Astrocyte of the cerebellum (primary cell): ENCODE data around the gene CNTNAP2.

Source experiments
- DNase-seq: peaks from one replicate; pipeline ENCODE4 v3.0.0-alpha.2; 2011; ENCODE audit warnings: low read depth
- H3K4me3 ChIP-seq: 2 replicates; pipeline ENCODE4 v1.5.1; 2011; ENCODE audit warnings: mild to moderate bottlenecking, low read depth, low read length, moderate library complexity
- in situ Hi-C: cut with HindIII; loops from 2 replicates; pipeline ENCODE4 v1.10.0; 2017; ENCODE audit warnings: low sequenced_read_pairs
- TF ChIP-seq, protein P1 (sequence below): IDR thresholded peaks from 2 replicates; pipeline ENCODE4 v1.5.1; 2012; ENCODE audit warnings: low read length, low read depth, moderate library complexity, mild to moderate bottlenecking; ENCODE audit errors: missing control alignments

Gene CNTNAP2

DNA sequence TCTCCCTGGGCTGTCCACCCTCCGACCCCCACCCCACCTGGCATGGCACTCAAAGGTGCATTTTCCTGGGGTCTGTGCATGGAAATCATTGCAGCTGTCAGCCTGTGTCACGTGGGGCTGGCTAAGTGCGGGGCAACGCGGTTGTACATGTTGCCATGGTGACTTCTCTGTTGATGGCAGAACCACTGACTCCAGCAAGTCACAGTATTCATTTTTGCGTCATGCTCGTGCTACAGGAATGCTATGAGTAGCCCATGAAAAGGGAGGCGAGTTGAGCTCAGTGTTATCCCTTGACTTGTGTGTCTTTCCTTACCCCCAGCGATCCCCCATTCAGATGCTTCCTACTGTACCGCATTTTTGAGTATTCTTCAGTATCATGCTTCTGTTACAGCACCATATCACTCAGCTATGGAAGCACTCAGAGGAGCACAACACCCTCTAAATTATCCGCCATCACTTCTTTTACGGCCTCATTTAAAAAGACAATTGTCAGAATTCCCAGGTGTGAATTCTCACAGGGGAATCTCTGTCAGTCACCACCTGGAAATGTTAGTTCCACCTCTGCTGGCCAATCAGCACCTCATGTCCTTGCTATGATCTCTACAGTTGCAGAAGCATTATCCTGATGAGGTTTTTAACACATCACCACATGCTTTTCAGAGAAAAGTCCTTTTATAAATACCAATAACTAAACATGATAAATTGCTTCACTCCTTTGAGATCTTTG, 2279.6 kb downstream of the CNTNAP2 start:
- in situ Hi-C loops: no loop called here
- H3K4me3 ChIP-seq: no peak overlapping the region
- no peak for DNase-seq
- TF ChIP-seq, protein P1, sequence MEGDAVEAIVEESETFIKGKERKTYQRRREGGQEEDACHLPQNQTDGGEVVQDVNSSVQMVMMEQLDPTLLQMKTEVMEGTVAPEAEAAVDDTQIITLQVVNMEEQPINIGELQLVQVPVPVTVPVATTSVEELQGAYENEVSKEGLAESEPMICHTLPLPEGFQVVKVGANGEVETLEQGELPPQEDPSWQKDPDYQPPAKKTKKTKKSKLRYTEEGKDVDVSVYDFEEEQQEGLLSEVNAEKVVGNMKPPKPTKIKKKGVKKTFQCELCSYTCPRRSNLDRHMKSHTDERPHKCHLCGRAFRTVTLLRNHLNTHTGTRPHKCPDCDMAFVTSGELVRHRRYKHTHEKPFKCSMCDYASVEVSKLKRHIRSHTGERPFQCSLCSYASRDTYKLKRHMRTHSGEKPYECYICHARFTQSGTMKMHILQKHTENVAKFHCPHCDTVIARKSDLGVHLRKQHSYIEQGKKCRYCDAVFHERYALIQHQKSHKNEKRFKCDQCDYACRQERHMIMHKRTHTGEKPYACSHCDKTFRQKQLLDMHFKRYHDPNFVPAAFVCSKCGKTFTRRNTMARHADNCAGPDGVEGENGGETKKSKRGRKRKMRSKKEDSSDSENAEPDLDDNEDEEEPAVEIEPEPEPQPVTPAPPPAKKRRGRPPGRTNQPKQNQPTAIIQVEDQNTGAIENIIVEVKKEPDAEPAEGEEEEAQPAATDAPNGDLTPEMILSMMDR: no peak

DNA sequence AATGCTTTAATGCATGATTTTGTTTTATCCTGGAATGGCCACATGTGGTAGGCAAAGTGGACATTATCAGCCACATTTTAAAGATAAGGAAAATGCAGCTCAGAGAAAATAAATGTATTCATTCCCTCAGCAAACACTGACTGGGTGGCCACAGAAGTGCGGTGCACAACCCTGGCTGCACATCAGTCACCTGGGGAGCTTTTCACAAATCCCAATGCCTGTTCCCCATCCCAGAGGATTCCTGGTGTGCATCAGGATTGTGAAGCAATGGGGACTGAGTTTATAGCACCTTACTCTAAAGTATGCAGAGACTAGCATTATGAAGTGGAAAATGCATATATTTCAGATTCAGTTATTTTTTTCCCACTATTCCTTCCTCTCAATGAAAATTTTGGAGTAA, 2280.5 kb downstream of the CNTNAP2 start:
- H3K4me3 ChIP-seq: no peak overlapping the region
- in situ Hi-C loops: no loop called here
- TF ChIP-seq, protein P1: no peak
- DNase-seq: no peak

DNA sequence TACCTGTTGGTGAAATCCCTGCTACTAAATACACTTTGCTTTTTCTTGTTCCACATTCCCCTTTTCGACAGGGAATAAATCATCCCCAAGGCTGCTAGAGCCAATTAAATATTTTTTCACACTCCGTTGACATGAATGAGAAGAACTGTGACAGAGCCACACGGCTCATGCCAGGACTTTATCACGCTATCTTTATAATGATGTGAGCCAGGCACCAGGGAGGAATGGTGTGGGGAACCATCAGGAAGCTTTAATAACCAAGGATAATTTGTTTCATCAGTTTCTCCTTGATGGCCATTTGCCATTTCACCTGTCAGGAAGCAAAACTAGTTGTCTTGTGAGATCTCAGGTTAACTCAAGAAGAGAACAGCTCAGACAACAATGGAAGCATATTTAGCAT, 2280.9 kb downstream of the CNTNAP2 start:
- no peak for DNase-seq
- no peak overlapping the region for H3K4me3 ChIP-seq
- TF ChIP-seq, protein P1: no peak
- in situ Hi-C loops: no loop called here

DNA sequence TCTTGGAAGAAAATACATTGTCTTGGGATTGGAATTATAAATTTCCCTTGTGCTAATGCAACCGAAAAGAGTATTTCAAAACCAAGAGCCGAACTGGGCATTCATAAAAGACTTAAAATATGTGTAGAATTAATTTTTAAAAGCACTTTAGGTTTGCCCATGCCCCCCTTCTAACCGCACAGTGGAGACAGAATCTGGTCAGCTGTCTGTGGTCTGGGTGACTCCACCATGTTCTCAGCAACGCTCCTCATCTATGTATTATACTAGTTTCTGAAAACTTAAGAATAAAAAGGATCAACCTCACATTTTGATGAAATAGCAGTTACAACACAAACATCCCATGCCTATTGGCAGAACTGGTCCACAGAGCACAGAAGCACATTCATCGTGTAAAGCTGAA, 2281.4 kb downstream of the CNTNAP2 start:
- TF ChIP-seq, protein P1: no peak
- no peak overlapping the region for H3K4me3 ChIP-seq
- in situ Hi-C loops: no loop called here
- no peak for DNase-seq

DNA sequence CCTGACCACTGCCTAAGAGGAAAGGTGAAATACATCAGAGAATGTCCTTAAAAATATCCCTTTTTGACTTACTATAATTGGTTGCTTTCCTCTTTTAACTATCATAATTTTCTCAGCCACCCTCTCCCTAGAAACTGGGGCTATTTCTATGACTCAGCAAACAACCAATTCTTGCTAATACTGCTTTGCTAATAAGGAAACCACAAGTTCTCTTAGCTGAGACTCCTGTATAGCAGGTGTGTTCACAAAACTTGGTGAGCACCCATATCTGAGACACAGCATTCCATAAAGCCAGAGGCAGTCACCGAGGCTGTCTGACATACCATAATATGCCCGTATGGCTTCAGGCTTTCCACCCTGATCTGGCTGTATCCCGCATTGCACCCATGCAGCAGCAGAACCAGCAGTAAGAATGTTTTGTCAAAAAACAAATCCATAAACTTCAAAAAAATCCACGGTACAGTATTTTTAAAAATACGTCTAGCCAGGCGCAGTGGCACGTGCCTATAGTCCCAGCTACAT, 2282.3 kb downstream of the CNTNAP2 start:
- TF ChIP-seq, protein P1: no peak
- in situ Hi-C loops: no loop called here

DNA sequence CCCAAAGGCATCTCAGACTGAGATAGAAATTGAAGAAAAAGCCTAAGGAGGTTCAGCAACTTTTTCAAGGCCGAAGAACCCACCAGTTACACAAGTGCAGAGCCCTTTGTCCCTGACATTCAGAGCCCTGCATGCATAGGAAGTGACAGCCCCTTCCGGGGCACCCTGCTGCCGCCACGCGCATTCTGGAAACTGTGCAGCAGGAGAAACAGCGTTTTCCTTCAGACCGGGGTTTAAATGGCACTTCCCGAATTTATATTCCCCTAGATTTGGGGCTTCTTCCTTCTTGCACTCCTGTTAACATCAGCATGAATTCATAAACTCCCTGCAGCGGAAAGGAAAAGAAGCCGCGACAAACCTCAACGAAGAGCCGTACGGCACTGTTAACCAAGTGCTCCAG, 2283.5 kb downstream of the CNTNAP2 start:
- in situ Hi-C loops: no loop called here
- no peak for DNase-seq
- no peak overlapping the region for H3K4me3 ChIP-seq
- TF ChIP-seq, protein P1: no peak

More for the DNA sequence above, 2282.3 kb downstream of the CNTNAP2 start:
- DNase-seq: no peak
- no peak overlapping the region for H3K4me3 ChIP-seq

DNA sequence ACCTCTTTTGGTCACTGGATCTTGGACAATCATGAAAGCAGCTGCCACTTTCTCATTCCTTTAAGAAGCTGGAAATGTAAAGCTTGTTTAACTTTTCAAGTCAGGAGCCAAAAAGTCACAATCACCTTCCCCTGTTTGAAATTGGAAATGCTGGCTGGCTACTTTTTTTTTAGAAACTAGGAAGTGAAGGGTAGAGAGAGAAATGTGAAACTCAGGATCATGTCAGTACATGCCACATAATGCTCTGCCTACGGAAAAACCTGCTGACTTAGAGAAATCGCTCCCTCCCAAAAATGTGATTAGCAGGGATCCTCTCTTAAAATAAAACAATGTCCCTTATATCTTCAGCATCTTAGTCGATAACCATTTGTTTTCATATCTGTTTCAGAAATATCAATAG, 2285.6 kb downstream of the CNTNAP2 start:
- no peak for DNase-seq
- H3K4me3 ChIP-seq: no peak overlapping the region
- TF ChIP-seq, protein P1: no peak
- in situ Hi-C loops: no loop called here
